SIG-M5 treated with dmso at 0.1 percent for 504 hours (cell line): ENCODE results near the gene UBL4A.

Experiments used
- DNase-seq: peaks from one replicate; lab custom pipeline; 2025; ENCODE audit not compliant: unreplicated experiment; lab: John Stamatoyannopoulos, UW

UBL4A gene

DNA sequence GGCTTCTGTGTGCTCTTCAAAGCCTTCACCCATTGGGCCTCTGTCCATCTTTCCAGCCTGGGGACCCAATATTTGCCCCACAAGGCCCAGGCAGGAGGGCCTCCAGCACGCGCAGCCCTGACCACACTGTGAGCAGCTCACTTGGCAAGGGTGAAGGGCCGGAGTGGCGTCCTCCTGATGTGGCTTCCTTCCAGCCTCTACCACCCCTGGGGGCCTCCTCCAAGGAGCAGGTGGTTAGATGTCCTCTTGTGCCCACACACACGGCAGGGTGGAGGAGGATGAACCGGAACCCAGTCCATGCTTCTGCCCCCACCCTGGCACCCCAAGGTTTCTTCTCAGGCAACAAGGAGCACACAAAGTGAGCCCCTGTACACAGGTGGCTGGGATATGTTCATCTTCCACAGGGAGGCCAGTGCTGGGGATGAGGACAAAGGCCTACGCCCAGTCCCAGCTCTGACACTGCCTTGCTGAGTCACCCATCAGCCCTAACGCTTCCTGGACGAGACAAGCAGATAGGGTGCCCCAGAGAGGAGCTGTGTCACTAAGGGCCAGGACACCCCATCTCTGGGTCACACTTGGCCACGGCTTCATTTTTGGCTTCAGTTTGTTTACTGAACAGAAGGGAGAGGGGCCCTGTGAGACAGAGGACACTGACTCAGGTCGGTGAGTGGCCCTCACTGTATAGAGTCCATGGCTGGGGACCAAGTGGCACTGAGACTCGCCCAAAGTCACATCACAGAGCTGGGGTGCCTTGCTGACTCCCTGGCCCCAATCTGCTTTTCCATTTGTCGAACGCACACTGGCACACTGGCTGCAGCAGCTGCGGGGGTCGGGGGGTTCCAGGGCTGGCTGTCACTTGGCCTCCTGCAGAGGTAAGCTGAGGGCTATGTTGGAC lies 1.9 kb downstream of the UBL4A start:
- peak; percentile 28 for DNase-seq

DNA sequence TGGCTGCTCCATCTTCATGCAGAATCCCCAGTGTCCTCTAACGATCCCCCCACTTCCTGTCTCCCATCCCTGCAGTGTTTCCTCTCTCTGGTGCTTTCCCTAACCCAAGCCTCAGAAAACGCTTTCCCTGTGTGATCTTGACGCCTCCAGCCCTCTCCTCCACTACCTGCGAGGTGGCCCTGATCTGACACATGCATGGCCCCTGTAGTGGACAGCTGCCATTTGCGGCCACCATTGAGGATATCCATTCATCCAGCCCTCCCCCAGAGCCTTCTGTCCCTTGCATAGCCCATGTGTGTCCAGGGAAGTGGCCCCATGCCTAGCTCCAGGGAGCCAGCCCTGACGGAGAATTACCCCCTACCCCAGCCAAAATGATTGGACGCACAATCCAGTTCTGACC lies 3.1 kb downstream of the UBL4A start:
- DNase-seq, result no peak

GRCh38 chrX:154482786-154483185 lies 3.6 kb downstream of the UBL4A start:
- no peak for DNase-seq

- no peak for DNase-seq
Measured at GRCh38 chrX:154481911-154482601, 4.4 kb downstream of the UBL4A start.

- DNase-seq, result no peak
Measured at GRCh38 chrX:154481195-154481594, 5.2 kb downstream of the UBL4A start.

GRCh38 chrX:154478728-154479622 lies 7.4 kb downstream of the UBL4A start, which contains the start of gene LAGE3:
LAGE3 (minus strand) TSS chrX:154479281; CDS start chrX:154478915, 366 bp downstream.
- DNase-seq, result peak; percentile 81

DNA sequence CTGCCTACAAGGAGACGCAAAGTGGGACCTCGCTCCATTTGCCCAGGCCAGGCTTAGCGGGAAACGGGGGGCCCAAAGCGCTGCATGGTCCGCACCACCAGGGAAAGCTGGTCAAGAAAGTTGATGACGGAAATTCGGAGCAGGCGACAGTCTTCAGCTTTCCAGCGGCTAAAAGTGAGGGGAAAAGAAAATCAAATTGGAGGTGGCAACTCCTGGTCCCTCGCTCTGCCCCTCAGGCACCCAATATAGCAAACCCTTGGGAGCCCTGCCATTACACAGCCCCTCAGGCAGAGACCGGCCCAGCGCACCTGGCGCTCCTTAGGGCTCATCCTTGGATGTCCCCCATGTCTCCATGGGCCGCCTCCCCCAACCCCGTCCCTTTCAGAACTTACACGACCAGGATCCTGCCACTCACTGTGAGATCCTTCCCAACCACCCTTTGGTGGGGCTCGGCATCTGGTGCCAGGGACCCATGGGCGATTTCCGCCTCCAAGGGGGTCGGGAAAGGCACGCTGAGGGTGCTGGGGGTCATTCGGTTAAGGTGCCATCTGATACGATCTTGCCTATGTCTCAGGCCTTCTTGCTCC lies 8.4 kb downstream of the UBL4A start:
- DNase-seq, result no peak

- no peak for DNase-seq
Measured at GRCh38 chrX:154476821-154477220, 9.6 kb downstream of the UBL4A start.

- DNase-seq, result no peak
Measured at GRCh38 chrX:154473683-154474082, 12.7 kb downstream of the UBL4A start.

GRCh38 chrX:154472685-154473632 lies 13.5 kb downstream of the UBL4A start:
- DNase-seq, result no peak

GRCh38 chrX:154471839-154472684 lies 14.4 kb downstream of the UBL4A start:
- DNase-seq, result no peak

DNA sequence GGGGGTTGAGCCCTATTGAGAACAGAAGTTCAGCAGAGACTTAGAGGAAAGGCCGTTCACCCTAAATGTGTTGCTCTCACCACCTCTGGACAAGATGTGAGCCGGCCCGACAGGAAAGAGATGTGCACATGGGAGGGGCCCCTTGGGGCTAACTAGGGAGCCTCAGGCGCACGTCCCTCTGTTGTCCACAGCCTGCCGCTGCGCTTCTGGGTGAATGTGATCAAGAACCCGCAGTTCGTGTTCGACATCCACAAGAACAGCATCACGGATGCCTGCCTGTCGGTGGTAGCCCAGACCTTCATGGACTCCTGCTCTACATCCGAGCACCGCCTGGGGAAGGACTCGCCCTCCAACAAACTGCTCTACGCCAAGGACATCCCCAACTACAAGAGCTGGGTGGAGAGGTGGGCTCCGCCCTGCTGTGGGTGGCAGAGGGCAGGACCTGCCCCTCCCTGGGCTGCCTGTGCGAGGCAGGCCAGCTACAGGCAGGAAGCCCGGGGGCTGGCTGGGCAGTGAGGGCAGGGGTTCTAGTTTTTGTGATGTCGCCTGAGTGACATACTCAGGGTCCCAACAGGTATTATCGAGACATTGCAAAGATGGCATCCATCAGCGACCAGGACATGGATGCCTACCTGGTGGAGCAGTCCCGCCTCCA lies 15.4 kb downstream of the UBL4A start:
- no peak for DNase-seq

DNA sequence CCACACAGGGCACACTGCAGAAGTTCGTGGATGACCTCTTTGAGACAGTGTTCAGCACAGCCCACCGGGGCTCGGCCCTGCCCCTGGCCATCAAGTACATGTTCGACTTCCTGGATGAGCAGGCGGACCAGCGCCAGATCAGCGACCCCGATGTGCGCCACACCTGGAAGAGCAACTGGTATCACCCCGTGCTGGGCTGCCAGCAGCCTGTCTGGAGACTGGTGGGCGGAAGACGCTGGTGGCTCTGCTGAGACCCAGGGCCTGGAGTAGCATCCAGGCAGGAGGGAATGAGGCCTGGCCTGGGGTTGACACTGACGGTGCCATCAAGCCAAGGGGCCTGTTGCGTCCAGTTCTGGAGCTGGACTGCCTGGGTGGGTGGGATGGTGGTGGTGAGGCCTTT lies 16.0 kb downstream of the UBL4A start:
- DNase-seq, result no peak

GRCh38 chrX:154469880-154470279 lies 16.5 kb downstream of the UBL4A start:
- DNase-seq, result no peak

- DNase-seq, result no peak
Measured at GRCh38 chrX:154469114-154469513, 17.3 kb downstream of the UBL4A start.

- no peak for DNase-seq
Measured at GRCh38 chrX:154468217-154468616, 18.2 kb downstream of the UBL4A start.

- DNase-seq, result no peak
Measured at GRCh38 chrX:154467556-154467955, 18.9 kb downstream of the UBL4A start.

- no peak for DNase-seq
Measured at GRCh38 chrX:154466907-154467306, 19.5 kb downstream of the UBL4A start.
